VCaP (cell line): ENCODE data around the gene ADGRB3.
"Not testable (repeated sequence)": the region's sequence is repeated elsewhere in the genome, so short reads cannot be mapped to it uniquely, and the experiment has no call there.

Source experiments
- H3K27ac ChIP-seq: fragments of 450-650 bp; 2 replicates; pipeline ENCODE4 v1.5.1; 2017
- TF ChIP-seq, protein P1 (sequence below): fragments of 450-650 bp; conservative IDR thresholded peaks from 2 replicates; pipeline ENCODE4 v1.5.1; 2017; ENCODE audit warnings: mild to moderate bottlenecking, moderate library complexity

ADGRB3 gene

DNA sequence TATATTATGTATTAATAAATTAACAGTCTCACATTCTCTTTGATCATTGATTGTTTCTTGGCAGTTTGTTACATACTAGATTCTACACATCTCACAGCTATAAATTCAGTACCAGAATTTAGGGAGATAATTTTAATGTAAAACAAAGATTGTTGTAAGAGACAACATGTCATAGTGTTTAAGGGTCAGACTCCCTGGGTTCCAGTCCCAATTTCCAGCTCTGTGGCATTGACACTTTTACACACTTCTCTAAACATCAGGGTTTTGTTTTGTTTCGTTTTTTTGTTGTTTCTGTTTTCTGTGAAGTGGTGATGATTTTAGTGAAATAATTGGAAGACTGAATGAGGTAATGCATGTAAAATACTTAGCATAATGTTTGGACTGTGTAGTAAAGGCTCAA lies 19.9 kb downstream of the ADGRB3 start:
- no peak overlapping the region for H3K27ac ChIP-seq
- TF ChIP-seq, protein P1, sequence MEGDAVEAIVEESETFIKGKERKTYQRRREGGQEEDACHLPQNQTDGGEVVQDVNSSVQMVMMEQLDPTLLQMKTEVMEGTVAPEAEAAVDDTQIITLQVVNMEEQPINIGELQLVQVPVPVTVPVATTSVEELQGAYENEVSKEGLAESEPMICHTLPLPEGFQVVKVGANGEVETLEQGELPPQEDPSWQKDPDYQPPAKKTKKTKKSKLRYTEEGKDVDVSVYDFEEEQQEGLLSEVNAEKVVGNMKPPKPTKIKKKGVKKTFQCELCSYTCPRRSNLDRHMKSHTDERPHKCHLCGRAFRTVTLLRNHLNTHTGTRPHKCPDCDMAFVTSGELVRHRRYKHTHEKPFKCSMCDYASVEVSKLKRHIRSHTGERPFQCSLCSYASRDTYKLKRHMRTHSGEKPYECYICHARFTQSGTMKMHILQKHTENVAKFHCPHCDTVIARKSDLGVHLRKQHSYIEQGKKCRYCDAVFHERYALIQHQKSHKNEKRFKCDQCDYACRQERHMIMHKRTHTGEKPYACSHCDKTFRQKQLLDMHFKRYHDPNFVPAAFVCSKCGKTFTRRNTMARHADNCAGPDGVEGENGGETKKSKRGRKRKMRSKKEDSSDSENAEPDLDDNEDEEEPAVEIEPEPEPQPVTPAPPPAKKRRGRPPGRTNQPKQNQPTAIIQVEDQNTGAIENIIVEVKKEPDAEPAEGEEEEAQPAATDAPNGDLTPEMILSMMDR = no peak

DNA sequence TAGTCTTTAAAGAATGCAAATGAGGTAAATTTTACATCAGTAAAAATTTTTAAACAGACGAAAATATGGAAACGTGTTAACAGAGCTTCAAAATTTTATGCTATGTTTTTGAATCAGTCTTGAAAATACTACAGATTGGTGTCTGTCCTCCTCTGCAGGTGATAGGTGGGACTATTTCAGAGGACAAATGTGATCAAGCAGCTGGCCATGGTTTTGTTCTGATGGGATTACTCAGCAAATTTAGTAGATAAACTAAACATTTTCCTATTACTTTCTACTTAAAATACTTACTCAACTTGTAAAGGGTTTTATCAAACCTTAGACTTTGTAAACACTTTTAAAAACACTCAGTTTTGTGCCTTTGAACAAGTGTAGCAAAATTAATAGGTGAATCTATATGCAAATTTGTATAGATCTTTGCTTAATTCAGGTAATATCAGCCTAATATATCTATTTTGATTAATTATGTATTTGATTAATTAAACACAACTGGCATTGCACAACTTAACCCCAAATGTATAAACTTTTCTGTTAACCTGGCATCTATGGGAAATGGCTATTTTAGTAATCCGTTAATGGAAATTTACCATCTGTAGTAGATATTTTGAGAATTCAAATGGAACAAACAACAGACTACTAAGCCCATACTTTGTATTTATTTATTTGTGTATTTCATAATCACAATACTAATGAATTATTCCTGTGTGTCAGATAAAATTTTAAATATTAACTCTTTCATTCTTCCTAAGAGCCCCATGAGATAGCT lies 22.5 kb downstream of the ADGRB3 start:
- H3K27ac ChIP-seq = no peak overlapping the region
- TF ChIP-seq, protein P1 = no peak

DNA sequence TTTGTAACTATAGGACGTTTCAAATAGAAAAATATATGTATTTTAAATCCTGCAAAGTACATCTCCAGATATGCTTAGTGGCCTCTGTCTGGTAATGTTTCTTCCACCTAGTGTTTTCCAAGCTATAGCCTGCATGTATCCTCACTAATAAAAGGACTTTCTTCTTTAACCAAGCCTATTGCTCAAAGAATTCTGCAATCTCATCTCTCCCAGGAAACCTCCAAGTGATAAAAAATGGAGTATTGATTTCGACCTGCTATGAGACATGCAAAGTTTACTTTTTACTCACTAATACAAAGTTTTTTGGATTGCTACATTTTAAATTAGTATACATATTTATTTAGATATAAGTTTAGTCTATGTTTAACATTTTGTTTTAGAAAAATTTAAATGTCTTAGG lies 23.3 kb downstream of the ADGRB3 start:
- TF ChIP-seq, protein P1 = no peak
- H3K27ac ChIP-seq = no peak overlapping the region

DNA sequence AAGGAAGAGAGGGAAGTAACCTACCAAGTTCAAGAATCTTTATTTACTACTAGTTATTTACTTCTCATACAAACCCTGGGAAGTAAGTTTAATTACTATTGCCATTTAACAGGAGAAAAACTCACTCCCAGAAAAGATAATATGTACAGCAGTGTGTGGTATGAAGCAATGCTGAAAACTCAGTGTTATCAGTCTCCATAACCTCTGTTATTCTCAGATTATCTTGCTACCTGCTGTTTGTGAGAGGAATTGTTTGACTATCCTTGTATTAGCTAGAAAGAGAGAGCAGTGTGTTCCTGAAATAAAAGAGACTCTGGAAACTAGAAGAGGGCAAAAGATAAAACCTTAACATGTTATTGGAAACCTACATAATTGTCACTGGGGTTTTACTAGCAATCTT lies 38.2 kb downstream of the ADGRB3 start:
- TF ChIP-seq, protein P1 = no peak
- H3K27ac ChIP-seq = no peak overlapping the region

DNA sequence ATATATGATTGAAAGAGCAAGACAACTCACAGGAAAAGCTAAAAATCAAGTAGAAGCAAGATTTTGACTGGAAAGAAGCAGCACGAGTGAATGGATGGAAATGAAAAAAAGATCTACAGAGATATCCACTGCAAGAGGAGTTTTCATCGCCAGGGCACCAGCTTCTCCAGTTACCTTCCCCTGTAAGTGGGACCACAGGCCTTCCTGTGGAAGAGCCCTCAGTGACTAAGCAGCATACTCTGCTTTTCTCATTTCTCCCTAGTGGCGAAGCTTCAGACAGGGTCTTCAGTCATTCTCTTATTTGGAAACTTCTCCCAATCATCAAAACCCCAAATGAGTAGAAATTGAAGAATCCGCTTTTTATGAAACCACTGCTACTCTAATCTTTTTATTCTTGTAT lies 40.5 kb downstream of the ADGRB3 start:
- H3K27ac ChIP-seq = no peak overlapping the region
- TF ChIP-seq, protein P1 = no peak

DNA sequence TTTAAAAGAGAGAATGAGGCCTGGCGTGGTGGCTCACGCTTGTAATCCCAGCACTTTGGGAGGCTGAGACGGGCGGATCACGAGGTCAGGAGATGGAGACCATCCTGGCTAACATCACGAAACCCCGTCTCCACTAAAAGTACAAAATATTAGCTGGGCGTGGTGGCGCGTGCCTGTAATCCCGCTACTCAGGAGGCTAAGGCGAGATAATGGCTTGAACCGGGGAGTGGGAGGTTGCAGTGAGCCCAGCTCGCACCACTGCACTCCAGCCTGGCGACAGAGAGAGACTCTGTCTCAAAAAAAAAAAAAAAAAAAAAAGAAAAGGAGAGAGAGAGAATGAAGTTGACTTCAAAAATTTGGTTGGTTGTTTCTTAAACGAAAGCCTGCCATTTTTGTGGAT lies 41.0 kb downstream of the ADGRB3 start:
- not testable (repeated sequence) for H3K27ac ChIP-seq

DNA sequence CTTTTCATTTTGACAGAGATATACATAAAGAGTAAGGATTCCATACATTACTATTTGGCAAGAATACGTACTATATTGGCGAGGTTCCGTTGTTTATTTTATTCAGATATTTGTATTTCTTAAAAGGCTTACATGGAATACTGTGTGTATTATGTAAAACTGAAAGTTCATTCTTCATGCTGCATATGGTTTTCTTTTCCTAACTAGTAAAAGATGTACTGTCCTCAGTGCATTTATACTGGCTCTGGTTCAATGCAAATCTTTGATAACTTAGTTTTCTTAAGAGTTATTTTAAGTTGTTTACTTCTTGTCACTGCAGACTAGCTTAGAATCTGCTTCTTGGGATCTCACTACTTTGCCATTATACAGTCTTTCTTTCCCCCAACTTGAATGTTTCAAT lies 42.0 kb downstream of the ADGRB3 start:
- TF ChIP-seq, protein P1 = no peak

DNA sequence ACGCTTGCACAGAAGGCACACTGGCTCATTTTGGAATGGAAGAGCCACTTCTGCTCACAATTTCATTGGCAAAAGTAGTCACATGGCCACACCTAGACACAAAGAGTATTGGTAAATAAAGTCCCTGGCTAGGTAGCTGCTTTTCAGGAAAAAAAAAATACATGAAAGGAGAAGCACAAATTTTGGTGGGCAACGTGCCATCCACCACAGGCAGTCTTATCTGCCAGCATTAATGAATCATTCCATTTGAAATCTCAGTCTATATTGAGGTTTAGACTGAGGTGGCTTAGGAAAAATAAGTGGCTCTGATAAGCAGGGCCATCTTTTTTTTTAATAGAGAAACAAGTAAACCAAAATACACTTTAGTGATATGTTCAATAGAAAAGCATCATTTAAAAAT lies 44.3 kb downstream of the ADGRB3 start:
- TF ChIP-seq, protein P1 = no peak
- no peak overlapping the region for H3K27ac ChIP-seq

More for the DNA sequence above, 42.0 kb downstream of the ADGRB3 start:
- no peak overlapping the region for H3K27ac ChIP-seq
